DOHH2 (cell line): ENCODE results near the gene SCO2.

ENCODE experiments used
- H3F3A ChIP-seq: fragments of 200-600 bp; sonication (generic), shearing (Covaris generic); 2 replicates; pipeline ENCODE4 v1.6.0; 2016; ENCODE audit warnings: antibody characterized with exemption, mild to moderate bottlenecking; ENCODE audit not compliant: control insufficient read depth, insufficient read depth
- H3K27ac ChIP-seq: fragments of 200-600 bp; sonication (generic); 2 replicates; pipeline ENCODE4 v1.5.1; 2014; ENCODE audit warnings: low read depth, mild to moderate bottlenecking, low read length, moderate library complexity
- H3K27me3 ChIP-seq: fragments of 200-600 bp; sonication (generic); 2 replicates; pipeline ENCODE4 v1.6.1; 2014; ENCODE audit warnings: mild to moderate bottlenecking, low read length, mixed read lengths; ENCODE audit not compliant: control insufficient read depth
- H3K36me3 ChIP-seq: fragments of 200-600 bp; sonication (generic); 2 replicates; pipeline ENCODE4 v1.6.1; 2014; ENCODE audit warnings: mild to moderate bottlenecking, low read length, moderate library complexity, mixed read lengths; ENCODE audit not compliant: control insufficient read depth
- H3K4me1 ChIP-seq: fragments of 200-600 bp; sonication (generic); 2 replicates; pipeline ENCODE4 v1.6.1; 2014; ENCODE audit warnings: mild to moderate bottlenecking, low read length, mixed read lengths; ENCODE audit not compliant: control insufficient read depth
- H3K4me2 ChIP-seq: fragments of 200-600 bp; sonication (generic); 2 replicates; pipeline ENCODE4 v1.6.0; 2014; ENCODE audit warnings: mild to moderate bottlenecking, low read length, moderate library complexity
- H3K4me3 ChIP-seq: fragments of 200-600 bp; sonication (generic); 2 replicates; pipeline ENCODE4 v1.5.1; 2014; ENCODE audit warnings: mild to moderate bottlenecking, low read length, mixed read lengths
- H3K79me2 ChIP-seq: fragments of 200-600 bp; sonication (generic); 2 replicates; pipeline ENCODE4 v1.6.1; 2014; ENCODE audit warnings: mild to moderate bottlenecking, low read length, mixed read lengths; ENCODE audit not compliant: control insufficient read depth
- H3K9me2 ChIP-seq: fragments of 200-600 bp; sonication (generic); replicated peaks from 2 replicates; pipeline ENCODE4 v1.6.1; 2014; ENCODE audit warnings: mild to moderate bottlenecking, low read length, mixed read lengths; ENCODE audit not compliant: control insufficient read depth
- H3K9me3 ChIP-seq: fragments of 200-600 bp; sonication (generic); 2 replicates; pipeline ENCODE4 v1.6.1; 2014; ENCODE audit warnings: antibody characterized with exemption, low read length, mixed read lengths; ENCODE audit not compliant: control insufficient read depth, insufficient read depth
- H4K20me1 ChIP-seq: fragments of 200-600 bp; sonication (generic); 2 replicates; pipeline ENCODE4 v1.6.0; 2014; ENCODE audit warnings: low read depth, mild to moderate bottlenecking, antibody characterized with exemption, low read length, moderate library complexity; ENCODE audit not compliant: control insufficient read depth, insufficient read depth
- CTCF ChIP-seq: fragments of 200-600 bp; sonication (generic); IDR thresholded peaks from one replicate; pipeline ENCODE4 v1.5.1; 2014; ENCODE audit warnings: antibody characterized with exemption, mild to moderate bottlenecking, low read depth, low read length; ENCODE audit not compliant: poor library complexity, severe bottlenecking
- EZH2phosphoT487 ChIP-seq: fragments of 200-600 bp; sonication (generic); IDR thresholded peaks from 2 replicates; pipeline ENCODE4 v1.6.1; 2017; ENCODE audit warnings: borderline replicate concordance, mild to moderate bottlenecking, antibody characterized with exemption, low read length, moderate library complexity, mixed read lengths

SCO2 gene

GRCh38 chr22:50482107-50483074, 43.0 kb downstream of the SCO2 start:
- TF ChIP-seq CTCF (no peak), EZH2phosphoT487 (no peak)
- Histone ChIP-seq H3K27me3 (peaks cover 32% of the 10 kb centered on the region), H3F3A (no peaks in the 10 kb centered on the region), H3K4me1 (peaks cover 23% of the 10 kb centered on the region), H3K36me3 (no peaks in the 10 kb centered on the region), H3K79me2 (no peaks in the 10 kb centered on the region), H3K4me2 (peak overlapping the region; percentile 80), H3K27ac (no peak overlapping the region), H3K9me3 (no peaks in the 10 kb centered on the region), H3K9me2 (no peaks in the 10 kb centered on the region), H3K4me3 (peak overlapping the region; percentile 72), H4K20me1 (no peaks in the 10 kb centered on the region)

- peak within 1 kb of the TSS; percentile 72 for H3K4me3 ChIP-seq
- H4K20me1 ChIP-seq = no peaks in the 10 kb centered on the region
- H3K36me3 ChIP-seq = no peaks in the 10 kb centered on the region
- no peaks in the 10 kb centered on the region for H3K79me2 ChIP-seq
- no peaks in the 10 kb centered on the region for H3K9me3 ChIP-seq
- H3F3A ChIP-seq = no peaks in the 10 kb centered on the region
- peaks cover 23% of the 10 kb centered on the region for H3K4me1 ChIP-seq
- H3K27ac ChIP-seq = no peak within 1 kb of the TSS
- TF ChIP-seq EZH2phosphoT487 = no peak
- no peaks in the 10 kb centered on the region for H3K9me2 ChIP-seq
- H3K4me2 ChIP-seq = peak within 1 kb of the TSS; percentile 80
- peaks cover 32% of the 10 kb centered on the region for H3K27me3 ChIP-seq
Measured at GRCh38 chr22:50481440-50482106, 43.8 kb downstream of the SCO2 start, which contains the start of gene ADM2. ADM2 (plus strand) TSS chr22:50481543; CDS start chr22:50481848, 305 bp downstream.

- H3K9me2 ChIP-seq = no peaks in the 10 kb centered on the region
- H4K20me1 ChIP-seq = no peaks in the 10 kb centered on the region
- peak overlapping the region; percentile 72 for H3K4me3 ChIP-seq
- peak overlapping the region; percentile 80 for H3K4me2 ChIP-seq
- H3K36me3 ChIP-seq = no peaks in the 10 kb centered on the region
- H3K9me3 ChIP-seq = no peaks in the 10 kb centered on the region
- H3K27me3 ChIP-seq = peaks cover 32% of the 10 kb centered on the region
- H3F3A ChIP-seq = no peaks in the 10 kb centered on the region
- H3K79me2 ChIP-seq = no peaks in the 10 kb centered on the region
- no peak for TF ChIP-seq CTCF
- no peak for TF ChIP-seq EZH2phosphoT487
- H3K4me1 ChIP-seq = peaks cover 23% of the 10 kb centered on the region
- H3K27ac ChIP-seq = no peak overlapping the region
Measured at GRCh38 chr22:50481045-50481439, 44.4 kb downstream of the SCO2 start.

- TF ChIP-seq EZH2phosphoT487 (no peak), CTCF (no peak)
- H3K27me3 ChIP-seq = peaks cover 32% of the 10 kb centered on the region
- peaks cover under 1% of the 10 kb centered on the region for H3K79me2 ChIP-seq
- H3K4me1 ChIP-seq = peaks cover 30% of the 10 kb centered on the region
- no peaks in the 10 kb centered on the region for H4K20me1 ChIP-seq
- H3K9me2 ChIP-seq = no peaks in the 10 kb centered on the region
- no peaks in the 10 kb centered on the region for H3F3A ChIP-seq
- no peak overlapping the region for H3K4me2 ChIP-seq
- H3K36me3 ChIP-seq = no peaks in the 10 kb centered on the region
- no peaks in the 10 kb centered on the region for H3K9me3 ChIP-seq
- H3K4me3 ChIP-seq = no peak overlapping the region
- H3K27ac ChIP-seq = no peak overlapping the region
Measured at GRCh38 chr22:50479721-50480120, 45.7 kb downstream of the SCO2 start.
